ENCODE data around the gene EMB. TPM values are rescaled to one million over a fixed set of nuclear protein-coding genes. Genes with fewer than 3 reads are reported as not detected.
A peak's percentile ranks its signal among the peaks of the same experiment; 100 is the strongest.
"Not testable (repeated sequence)": the region's sequence is repeated elsewhere in the genome, so short reads cannot be mapped to it uniquely, and the experiment has no call there.

The EMB gene
- 10 to 100 TPM in 6 of 8 experiments, 1 to 10 TPM in 1, under 1 TPM in 1; 0.51 to 19.6 (median 14.0) TPM for total RNA-seq

GRCh38 chr5:50440651-50441492, at the start of gene EMB:
TSS of gene EMB (minus strand) at chr5:50441288. CDS start at chr5:50441151, 137 bp downstream.
- in situ Hi-C loops (cut with MboI; ENCODE audit: low pct_unique_long_range_greater_than_20kb in 2 of 9, low sequenced_read_pairs in 9 of 9, unreplicated experiment in 9 of 9) = no loop called here
- WGBS, 10 experiments = 0 to 7% (median 0%) methylated on average over 1 to 17 of the region's 80 CpGs; no CpG with 5 or more reads in 3 of the 10 experiments
- peak within 1 kb of the TSS; percentile 73 to 77 for H3K27ac ChIP-seq

GRCh38 chr5:50489491-50489890, 48.4 kb upstream of the EMB start:
- WGBS, 10 experiments = 100% methylated on average over 1 to 2 of the region's 10 CpGs; no CpG with 5 or more reads in 8 of the 10 experiments
- in situ Hi-C loops (cut with MboI; ENCODE audit: low pct_unique_long_range_greater_than_20kb in 2 of 9, low sequenced_read_pairs in 9 of 9, unreplicated experiment in 9 of 9); ATAC-seq (replicated peaks in 6 of 8); H3K4me3 ChIP-seq; H3K27ac ChIP-seq; H3K4me1 ChIP-seq (replicated peaks in 1 of 2): not testable (repeated sequence)

More at GRCh38 chr5:50440651-50441492, at the start of gene EMB:
- Histone ChIP-seq H3K4me1 (replicated peaks in 1 of 2) (peaks cover 3 to 8% of the 10 kb centered on the region in 2 donors), H3K4me3 (peak within 1 kb of the TSS; percentile 48 to 86 (median 71))
- peak; percentile 84 to 90 (median 88) for ATAC-seq (replicated peaks in 6 of 8)

- H3K27ac ChIP-seq; in situ Hi-C loops (cut with MboI; ENCODE audit: low pct_unique_long_range_greater_than_20kb in 2 of 9, low sequenced_read_pairs in 9 of 9, unreplicated experiment in 9 of 9); H3K4me3 ChIP-seq: not testable (repeated sequence)
- 8 to 86% (median 32%) methylated on average over 1 to 2 of the region's 2 CpGs; no CpG with 5 or more reads in 2 of the 10 experiments for WGBS, 10 experiments
- ATAC-seq (replicated peaks in 6 of 8) = peak in 5 of 8 experiments; percentile 31 to 98 (median 94)
- peaks cover 3 to 10% of the 10 kb centered on the region in 2 donors for H3K4me1 ChIP-seq (replicated peaks in 1 of 2)
Measured at GRCh38 chr5:50478790-50479189, 37.7 kb upstream of the EMB start.

GRCh38 chr5:50476549-50476948, 35.5 kb upstream of the EMB start:
- ATAC-seq (replicated peaks in 6 of 8) = no peak
- H3K4me3 ChIP-seq = no peak overlapping the region
- peaks cover 3 to 10% of the 10 kb centered on the region in 2 donors for H3K4me1 ChIP-seq (replicated peaks in 1 of 2)
- no peak overlapping the region for H3K27ac ChIP-seq
- in situ Hi-C loops (cut with MboI; ENCODE audit: low pct_unique_long_range_greater_than_20kb in 2 of 9, low sequenced_read_pairs in 9 of 9, unreplicated experiment in 9 of 9) = no loop called here
- WGBS, 10 experiments = 0 to 71% (median 21%) methylated on average over 1 of the region's 1 CpG; no CpG with 5 or more reads in 2 of the 10 experiments

GRCh38 chr5:50465015-50465414, 23.9 kb upstream of the EMB start:
- in situ Hi-C loops (cut with MboI; ENCODE audit: low pct_unique_long_range_greater_than_20kb in 2 of 9, low sequenced_read_pairs in 9 of 9, unreplicated experiment in 9 of 9); ATAC-seq (replicated peaks in 6 of 8): not testable (repeated sequence)
- WGBS, 10 experiments = 96 to 100% methylated on average over 1 to 5 of the region's 23 CpGs; no CpG with 5 or more reads in 8 of the 10 experiments

GRCh38 chr5:50463726-50464125, 22.6 kb upstream of the EMB start:
- no peaks in the 10 kb centered on the region for H3K4me1 ChIP-seq (replicated peaks in 1 of 2)
- ATAC-seq (replicated peaks in 6 of 8) = no peak
- no peak overlapping the region for H3K4me3 ChIP-seq
- H3K27ac ChIP-seq = no peak overlapping the region
- in situ Hi-C loops (cut with MboI; ENCODE audit: low pct_unique_long_range_greater_than_20kb in 2 of 9, low sequenced_read_pairs in 9 of 9, unreplicated experiment in 9 of 9) = no loop called here
- 0 to 100% (median 43%) methylated on average over 1 of the region's 1 CpG; no CpG with 5 or more reads in 5 of the 10 experiments for WGBS, 10 experiments

More at GRCh38 chr5:50465015-50465414, 23.9 kb upstream of the EMB start:
- H3K27ac ChIP-seq; H3K4me1 ChIP-seq (replicated peaks in 1 of 2); H3K4me3 ChIP-seq: not testable (repeated sequence)

GRCh38 chr5:50463047-50463446, 22.0 kb upstream of the EMB start:
- Histone ChIP-seq H3K4me1 (replicated peaks in 1 of 2) (no peaks in the 10 kb centered on the region), H3K4me3 (no peak overlapping the region), H3K27ac (no peak overlapping the region)
- WGBS, 10 experiments = 60 to 92% (median 80%) methylated on average over 1 to 2 of the region's 2 CpGs; no CpG with 5 or more reads in 4 of the 10 experiments
- in situ Hi-C loops (cut with MboI; ENCODE audit: low pct_unique_long_range_greater_than_20kb in 2 of 9, low sequenced_read_pairs in 9 of 9, unreplicated experiment in 9 of 9) = no loop called here
- ATAC-seq (replicated peaks in 6 of 8) = no peak

GRCh38 chr5:50462579-50462978, 21.5 kb upstream of the EMB start:
- WGBS, 10 experiments = 13 to 100% (median 86%) methylated on average over 1 of the region's 1 CpG; no CpG with 5 or more reads in 3 of the 10 experiments
- in situ Hi-C loops (cut with MboI; ENCODE audit: low pct_unique_long_range_greater_than_20kb in 2 of 9, low sequenced_read_pairs in 9 of 9, unreplicated experiment in 9 of 9); H3K27ac ChIP-seq; H3K4me1 ChIP-seq (replicated peaks in 1 of 2); H3K4me3 ChIP-seq; ATAC-seq (replicated peaks in 6 of 8): not testable (repeated sequence)

GRCh38 chr5:50458372-50458771, 17.3 kb upstream of the EMB start:
- WGBS, 10 experiments = 87% methylated on average over 3 of the region's 9 CpGs; no CpG with 5 or more reads in 9 of the 10 experiments
- H3K4me3 ChIP-seq; H3K4me1 ChIP-seq (replicated peaks in 1 of 2); H3K27ac ChIP-seq; ATAC-seq (replicated peaks in 6 of 8); in situ Hi-C loops (cut with MboI; ENCODE audit: low pct_unique_long_range_greater_than_20kb in 2 of 9, low sequenced_read_pairs in 9 of 9, unreplicated experiment in 9 of 9): not testable (repeated sequence)

- H3K4me3 ChIP-seq; in situ Hi-C loops (cut with MboI; ENCODE audit: low pct_unique_long_range_greater_than_20kb in 2 of 9, low sequenced_read_pairs in 9 of 9, unreplicated experiment in 9 of 9); H3K4me1 ChIP-seq (replicated peaks in 1 of 2); H3K27ac ChIP-seq; ATAC-seq (replicated peaks in 6 of 8): not testable (repeated sequence)
- WGBS, 10 experiments = 0 to 67% (median 21%) methylated on average over 1 to 3 of the region's 3 CpGs; no CpG with 5 or more reads in 1 of the 10 experiments
Measured at GRCh38 chr5:50449241-50449640, 8.2 kb upstream of the EMB start.

- Histone ChIP-seq H3K4me3 (no peak overlapping the region), H3K27ac (no peak overlapping the region), H3K4me1 (replicated peaks in 1 of 2) (no peaks in the 10 kb centered on the region)
- ATAC-seq (replicated peaks in 6 of 8) = no peak
- WGBS, 10 experiments = 18 to 97% (median 87%) methylated on average over 1 to 7 of the region's 7 CpGs; no CpG with 5 or more reads in 1 of the 10 experiments
- in situ Hi-C loops (cut with MboI; ENCODE audit: low pct_unique_long_range_greater_than_20kb in 2 of 9, low sequenced_read_pairs in 9 of 9, unreplicated experiment in 9 of 9) = no loop called here
Measured at GRCh38 chr5:50447941-50448340, 6.9 kb upstream of the EMB start.

GRCh38 chr5:50447228-50447627, 6.1 kb upstream of the EMB start:
- H3K27ac ChIP-seq = no peak overlapping the region
- no peak for ATAC-seq (replicated peaks in 6 of 8)
- in situ Hi-C loops (cut with MboI; ENCODE audit: low pct_unique_long_range_greater_than_20kb in 2 of 9, low sequenced_read_pairs in 9 of 9, unreplicated experiment in 9 of 9) = no loop called here
- no peak overlapping the region for H3K4me3 ChIP-seq
- no peaks in the 10 kb centered on the region for H3K4me1 ChIP-seq (replicated peaks in 1 of 2)

GRCh38 chr5:50445296-50445949, 4.3 kb upstream of the EMB start:
- H3K4me1 ChIP-seq (replicated peaks in 1 of 2) = peaks cover 0 to 4% of the 10 kb centered on the region in 2 donors
- H3K4me3 ChIP-seq = no peak overlapping the region
- H3K27ac ChIP-seq = no peak overlapping the region
- no peak for ATAC-seq (replicated peaks in 6 of 8)
- in situ Hi-C loops (cut with MboI; ENCODE audit: low pct_unique_long_range_greater_than_20kb in 2 of 9, low sequenced_read_pairs in 9 of 9, unreplicated experiment in 9 of 9) = no loop called here
- WGBS, 10 experiments = 31 to 100% (median 92%) methylated on average over 1 to 6 of the region's 6 CpGs; no CpG with 5 or more reads in 2 of the 10 experiments

Measured in motor neuron (in vitro differentiated cells).